ENCODE data around the gene FTSJ3. TPM values are rescaled to one million over a fixed set of nuclear protein-coding genes. Genes with fewer than 3 reads are reported as not detected.

FTSJ3 gene
- total and polyA plus RNA-seq, 11 donors: 12.5 to 46.5 (median 25.7) TPM

DNA sequence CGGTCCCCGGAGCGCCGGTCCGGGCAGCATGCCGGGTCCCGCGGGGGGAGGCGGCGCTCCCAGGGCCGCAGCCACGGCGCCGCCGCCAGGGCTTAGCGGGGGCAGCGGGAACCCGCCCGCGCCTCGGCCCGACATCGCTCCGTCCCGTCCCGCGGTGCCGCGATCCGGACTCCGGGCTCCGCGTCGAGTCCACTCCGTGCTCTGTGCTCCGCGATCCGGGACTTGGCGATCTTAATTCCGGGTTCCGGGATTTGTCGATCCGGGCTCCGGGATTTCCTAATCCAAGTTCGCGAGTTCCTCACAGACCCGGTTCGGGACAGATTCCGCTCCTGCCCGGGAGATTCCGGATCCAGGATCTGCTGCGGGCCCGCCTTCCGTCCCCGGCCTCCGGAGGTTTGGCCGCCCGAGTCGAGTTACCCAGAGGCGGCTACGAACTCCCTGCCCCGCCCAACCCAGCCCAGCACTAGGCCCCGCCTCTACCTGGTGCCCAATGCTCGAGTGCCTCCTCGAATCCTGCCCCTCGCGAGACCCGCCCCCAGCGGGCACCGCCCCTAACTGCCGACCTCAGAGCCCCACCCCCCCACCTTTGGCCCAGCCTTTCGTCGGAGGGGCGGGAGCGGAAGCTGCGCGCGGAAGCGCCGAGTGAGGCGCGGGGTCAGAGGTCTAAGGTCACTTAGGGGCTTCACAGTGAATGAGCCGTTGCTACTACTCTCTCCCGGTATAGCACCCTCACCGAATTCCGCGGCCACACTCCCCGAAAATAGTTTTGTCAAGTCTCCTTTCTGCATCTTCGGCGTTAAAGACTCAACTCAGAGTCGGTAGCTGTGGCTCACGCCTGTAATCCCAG, 15.3 kb upstream of the FTSJ3 start, which contains the start of gene SMARCD2:
SMARCD2 (minus strand) TSS at position 146 of the 847 bp plus-strand sequence; CDS start at position 135, 11 bp downstream.
- Histone ChIP-seq H3K27me3 (no peaks in the 10 kb centered on the region), H3K4me3 (peak within 1 kb of the TSS; percentile 69 to 99 (median 93)), H3K27ac (peak within 1 kb of the TSS; percentile 84 to 98 (median 94)), H3K36me3 (no peaks in the 10 kb centered on the region), H3K4me1 (peaks cover 19 to 52% (median 44%) of the 10 kb centered on the region in 12 donors), H3K9me3 (no peaks in the 10 kb centered on the region)
- peak in 1 of 2 donors; percentile 90 for TF ChIP-seq POLR2A (IDR thresholded peaks at IDR 0.05)
- TF ChIP-seq, protein P1, sequence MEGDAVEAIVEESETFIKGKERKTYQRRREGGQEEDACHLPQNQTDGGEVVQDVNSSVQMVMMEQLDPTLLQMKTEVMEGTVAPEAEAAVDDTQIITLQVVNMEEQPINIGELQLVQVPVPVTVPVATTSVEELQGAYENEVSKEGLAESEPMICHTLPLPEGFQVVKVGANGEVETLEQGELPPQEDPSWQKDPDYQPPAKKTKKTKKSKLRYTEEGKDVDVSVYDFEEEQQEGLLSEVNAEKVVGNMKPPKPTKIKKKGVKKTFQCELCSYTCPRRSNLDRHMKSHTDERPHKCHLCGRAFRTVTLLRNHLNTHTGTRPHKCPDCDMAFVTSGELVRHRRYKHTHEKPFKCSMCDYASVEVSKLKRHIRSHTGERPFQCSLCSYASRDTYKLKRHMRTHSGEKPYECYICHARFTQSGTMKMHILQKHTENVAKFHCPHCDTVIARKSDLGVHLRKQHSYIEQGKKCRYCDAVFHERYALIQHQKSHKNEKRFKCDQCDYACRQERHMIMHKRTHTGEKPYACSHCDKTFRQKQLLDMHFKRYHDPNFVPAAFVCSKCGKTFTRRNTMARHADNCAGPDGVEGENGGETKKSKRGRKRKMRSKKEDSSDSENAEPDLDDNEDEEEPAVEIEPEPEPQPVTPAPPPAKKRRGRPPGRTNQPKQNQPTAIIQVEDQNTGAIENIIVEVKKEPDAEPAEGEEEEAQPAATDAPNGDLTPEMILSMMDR (IDR thresholded peaks at IDR 0.05): peak in 3 of 12 donors; percentile 4 to 10 (median 7)
- DNase-seq: peak; percentile 99 to 100 (median 99)
- peak; percentile 86 to 92 (median 88) for ATAC-seq
- intact Hi-C loops (cut with DNase I): loop anchor here in 3 of 10 donors (1.0 to 5.0 kb wide), 3 partner anchors 15 to 70 kb away; partner anchors contain the start of genes FTSJ3 (in 3 of the 3), PSMC5 (in 3 of the 3), CCDC47 (in 2 of the 3) and DDX42 (in 1 of the 3)
- 0% methylated on average over 39 to 92 of the region's 92 CpGs for WGBS, 4 donors

DNA sequence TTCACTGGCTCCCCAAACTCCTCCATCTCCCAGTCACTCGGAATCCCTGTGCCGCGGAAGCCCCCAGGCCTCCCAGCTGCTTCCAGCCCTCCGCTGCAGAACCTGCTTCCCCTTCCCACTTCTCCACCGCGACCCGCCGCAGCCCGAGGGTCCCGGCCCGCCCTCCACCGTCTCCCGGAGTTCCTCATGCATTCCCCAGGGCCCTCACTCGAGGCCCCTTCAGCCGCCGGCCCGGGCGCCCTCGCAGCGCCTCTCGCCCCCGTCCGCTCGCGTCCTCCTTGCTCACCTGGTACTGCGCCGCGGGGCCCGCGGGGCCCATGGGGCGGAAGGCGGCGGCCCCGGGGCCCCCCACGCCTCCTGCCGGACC, 14.7 kb upstream of the FTSJ3 start:
- intact Hi-C loops (cut with DNase I): loop anchor here in 3 of 10 donors (1.0 to 5.0 kb wide), 3 partner anchors 15 to 70 kb away; partner anchors contain the start of genes FTSJ3 (in 3 of the 3), PSMC5 (in 3 of the 3), CCDC47 (in 2 of the 3) and DDX42 (in 1 of the 3)
- Histone ChIP-seq H3K27ac (peak overlapping the region; percentile 84 to 98 (median 94)), H3K4me1 (peaks cover 21 to 58% (median 46%) of the 10 kb centered on the region in 12 donors), H3K9me3 (no peaks in the 10 kb centered on the region), H3K36me3 (peaks cover 0 to 5% (median 3%) of the 10 kb centered on the region in 9 donors), H3K27me3 (no peaks in the 10 kb centered on the region), H3K4me3 (peak overlapping the region; percentile 69 to 99 (median 93))
- no peak for TF ChIP-seq POLR2A (IDR thresholded peaks at IDR 0.05)
- TF ChIP-seq, protein P1 (IDR thresholded peaks at IDR 0.05): no peak
- ATAC-seq (no peak), DNase-seq (peak; percentile 45 to 72 (median 48))
- 1 to 2% (median 1%) methylated on average over 27 to 36 of the region's 36 CpGs for WGBS, 4 donors

DNA sequence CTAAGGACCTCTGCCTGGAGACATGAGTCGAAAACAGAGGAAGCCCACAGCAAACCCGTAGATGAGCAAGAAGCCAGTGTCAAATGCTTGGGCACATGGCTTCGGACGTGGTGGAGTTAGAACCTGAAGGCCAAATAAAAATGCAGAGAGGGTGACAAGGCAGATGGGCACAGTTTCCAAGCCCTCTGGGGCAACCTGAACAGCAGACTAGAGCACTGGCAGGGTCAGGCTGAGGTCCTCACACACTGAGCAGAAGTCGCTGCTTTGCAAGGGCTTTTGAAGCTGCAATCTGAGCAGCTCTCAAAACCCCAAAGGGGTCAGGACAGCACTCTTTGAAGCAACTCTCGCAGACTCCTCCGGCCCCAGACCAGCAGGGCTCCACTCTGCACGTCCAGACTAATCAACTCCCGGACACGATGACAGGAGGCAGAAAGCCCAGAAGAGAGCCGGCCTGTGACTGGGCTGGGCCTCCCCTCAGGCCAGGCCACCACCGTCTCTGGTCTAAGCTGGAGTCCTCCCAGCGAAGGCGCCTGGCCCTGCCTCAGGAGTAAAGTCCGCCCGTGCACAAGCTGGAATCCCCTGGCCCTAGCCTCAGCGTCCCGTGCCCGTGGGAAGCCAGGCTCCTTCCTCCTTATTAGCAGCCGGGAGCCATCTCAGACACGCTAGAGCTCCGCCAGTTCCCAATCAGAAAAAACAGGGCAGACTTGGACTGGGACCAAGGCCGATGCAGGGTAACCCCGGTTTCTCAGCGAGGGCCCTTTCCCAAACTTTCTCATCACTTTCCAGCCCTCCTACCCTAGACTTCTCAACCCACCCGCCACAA, 14.1 kb upstream of the FTSJ3 start:
- H3K36me3 ChIP-seq: peaks cover 0 to 11% (median 9%) of the 10 kb centered on the region in 9 donors
- H3K4me1 ChIP-seq: peaks cover 21 to 60% (median 47%) of the 10 kb centered on the region in 12 donors
- H3K9me3 ChIP-seq: no peaks in the 10 kb centered on the region
- H3K27ac ChIP-seq: peak overlapping the region; percentile 84 to 98 (median 94)
- no peak for TF ChIP-seq POLR2A (IDR thresholded peaks at IDR 0.05)
- TF ChIP-seq, protein P1 (IDR thresholded peaks at IDR 0.05): no peak
- peak; percentile 3 to 14 (median 10) for ATAC-seq
- intact Hi-C loops (cut with DNase I): loop anchor here in 3 of 10 donors (1.0 to 5.0 kb wide), 3 partner anchors 14 to 69 kb away; partner anchors contain the start of genes FTSJ3 (in 3 of the 3), PSMC5 (in 3 of the 3), CCDC47 (in 2 of the 3) and DDX42 (in 1 of the 3)
- DNase-seq: peak; percentile 56 to 86 (median 72)
- no peaks in the 10 kb centered on the region for H3K27me3 ChIP-seq
- WGBS, 4 donors: 4 to 6% (median 4%) methylated on average over 22 to 26 of the region's 26 CpGs
- H3K4me3 ChIP-seq: peak overlapping the region; percentile 69 to 99 (median 93)

All from heart left ventricle (tissue), 16 donors.